Effector CD8-positive, alpha-beta T cell (primary cell): ENCODE results near the gene RAPSN.

Experiments used
- DNase-seq: peaks from one replicate; lab custom pipeline; 2025; lab: John Stamatoyannopoulos, UW

The RAPSN gene

GRCh38 chr11:47434011-47434786 is 14.7 kb downstream of the RAPSN start:
- no peak for DNase-seq

DNA sequence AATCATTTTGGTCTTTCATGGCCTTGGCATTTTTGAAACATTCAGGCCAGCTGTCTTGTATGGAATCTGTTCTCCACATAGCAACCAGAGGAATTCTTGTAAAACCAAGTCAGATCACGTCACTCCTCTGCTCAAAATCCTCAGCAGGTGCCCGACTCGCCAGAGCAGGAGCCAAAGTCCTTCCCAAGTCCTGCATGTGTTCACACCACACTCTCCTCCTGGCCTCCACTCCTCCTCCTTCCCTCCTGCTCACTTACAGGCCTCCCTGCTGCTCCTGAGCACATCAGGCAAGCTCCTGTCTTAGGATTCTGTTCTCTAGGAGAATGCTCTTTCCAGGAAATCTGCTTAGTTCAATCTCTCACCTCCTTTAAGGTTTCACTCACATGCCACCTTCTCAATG is 15.8 kb downstream of the RAPSN start:
- no peak for DNase-seq

GRCh38 chr11:47431356-47432083 is 17.4 kb downstream of the RAPSN start:
- DNase-seq: no peak

GRCh38 chr11:47430524-47430923 is 18.4 kb downstream of the RAPSN start:
- no peak for DNase-seq

- peak; percentile 99 for DNase-seq
Measured at GRCh38 chr11:47426062-47426956, 22.6 kb downstream of the RAPSN start, which contains the start of gene PSMC3. TSS of gene PSMC3 (minus strand) at chr11:47426439. CDS start at chr11:47426279, 160 bp downstream.

GRCh38 chr11:47425611-47426010 is 23.3 kb downstream of the RAPSN start:
- DNase-seq: no peak

GRCh38 chr11:47418454-47419259 is 30.3 kb downstream of the RAPSN start:
- no peak for DNase-seq

DNA sequence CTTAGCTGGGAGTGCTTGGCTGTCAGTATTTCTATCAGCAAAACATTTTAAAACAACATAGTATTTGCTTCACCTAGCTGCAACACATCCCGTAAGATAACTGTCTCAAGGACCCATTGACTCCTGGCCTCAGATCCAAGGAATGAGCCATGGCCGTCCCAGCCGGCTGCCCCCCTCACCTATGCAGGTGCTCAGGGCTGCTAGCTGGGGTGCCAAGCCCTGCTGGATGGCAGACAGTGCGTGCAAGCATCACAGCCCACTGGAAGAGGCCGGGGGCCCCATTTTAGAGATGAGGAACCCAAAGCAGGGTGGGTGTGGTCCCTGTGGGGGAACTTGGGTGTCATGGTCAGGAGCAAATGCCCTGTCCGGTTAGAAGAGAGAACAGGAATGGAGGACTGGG is 31.2 kb downstream of the RAPSN start:
- DNase-seq: no peak

GRCh38 chr11:47415949-47416472 is 32.9 kb downstream of the RAPSN start:
- DNase-seq: no peak

DNA sequence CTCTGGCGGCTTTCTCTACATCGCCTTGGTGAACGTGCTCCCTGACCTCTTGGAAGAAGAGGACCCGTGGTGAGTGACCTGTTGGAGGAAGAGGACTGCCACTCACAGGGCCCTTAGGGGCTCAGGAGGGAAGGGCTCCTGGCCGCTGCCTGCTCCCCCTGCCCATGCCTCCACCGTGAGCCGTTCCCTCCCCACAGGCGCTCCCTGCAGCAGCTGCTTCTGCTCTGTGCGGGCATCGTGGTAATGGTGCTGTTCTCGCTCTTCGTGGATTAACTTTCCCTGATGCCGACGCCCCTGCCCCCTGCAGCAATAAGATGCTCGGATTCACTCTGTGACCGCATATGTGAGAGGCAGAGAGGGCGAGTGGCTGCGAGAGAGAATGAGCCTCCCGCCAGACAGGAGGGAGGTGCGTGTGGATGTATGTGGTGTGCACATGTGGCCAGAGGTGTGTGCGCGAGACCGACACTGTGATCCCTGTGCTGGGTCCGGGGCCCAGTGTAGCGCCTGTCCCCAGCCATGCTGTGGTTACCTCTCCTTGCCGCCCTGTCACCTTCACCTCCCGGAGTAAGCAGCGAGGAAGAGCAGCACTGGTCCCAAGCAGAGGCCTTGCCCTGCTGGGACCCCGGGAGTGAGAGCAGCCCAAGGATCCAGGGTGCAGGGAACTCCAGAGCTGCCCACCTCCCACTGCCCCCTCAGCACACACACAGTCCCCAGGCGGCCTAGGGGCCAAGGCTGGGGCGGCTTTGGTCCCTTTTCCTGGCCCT is 33.7 kb downstream of the RAPSN start:
- no peak for DNase-seq

DNA sequence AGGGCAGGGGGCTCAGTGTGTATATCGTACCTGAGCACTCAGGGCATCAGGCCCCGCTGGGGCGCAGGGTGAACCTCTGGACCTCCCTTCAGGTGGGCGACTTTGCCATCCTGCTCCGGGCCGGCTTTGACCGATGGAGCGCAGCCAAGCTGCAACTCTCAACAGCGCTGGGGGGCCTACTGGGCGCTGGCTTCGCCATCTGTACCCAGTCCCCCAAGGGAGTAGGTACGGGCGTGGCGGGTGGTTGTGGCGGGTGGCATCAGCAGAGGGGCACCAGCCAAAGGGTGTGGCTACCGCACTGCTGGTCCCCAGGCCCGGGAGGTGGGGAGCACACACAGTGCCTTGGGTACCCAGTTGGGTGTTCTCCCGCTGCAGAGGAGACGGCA is 34.3 kb downstream of the RAPSN start:
- DNase-seq: no peak

- no peak for DNase-seq
Measured at GRCh38 chr11:47413908-47414684, 34.8 kb downstream of the RAPSN start.

GRCh38 chr11:47413351-47413750 is 35.6 kb downstream of the RAPSN start:
- no peak for DNase-seq

- peak; percentile 34 for DNase-seq
Measured at GRCh38 chr11:47411884-47412746, 36.8 kb downstream of the RAPSN start.

DNA sequence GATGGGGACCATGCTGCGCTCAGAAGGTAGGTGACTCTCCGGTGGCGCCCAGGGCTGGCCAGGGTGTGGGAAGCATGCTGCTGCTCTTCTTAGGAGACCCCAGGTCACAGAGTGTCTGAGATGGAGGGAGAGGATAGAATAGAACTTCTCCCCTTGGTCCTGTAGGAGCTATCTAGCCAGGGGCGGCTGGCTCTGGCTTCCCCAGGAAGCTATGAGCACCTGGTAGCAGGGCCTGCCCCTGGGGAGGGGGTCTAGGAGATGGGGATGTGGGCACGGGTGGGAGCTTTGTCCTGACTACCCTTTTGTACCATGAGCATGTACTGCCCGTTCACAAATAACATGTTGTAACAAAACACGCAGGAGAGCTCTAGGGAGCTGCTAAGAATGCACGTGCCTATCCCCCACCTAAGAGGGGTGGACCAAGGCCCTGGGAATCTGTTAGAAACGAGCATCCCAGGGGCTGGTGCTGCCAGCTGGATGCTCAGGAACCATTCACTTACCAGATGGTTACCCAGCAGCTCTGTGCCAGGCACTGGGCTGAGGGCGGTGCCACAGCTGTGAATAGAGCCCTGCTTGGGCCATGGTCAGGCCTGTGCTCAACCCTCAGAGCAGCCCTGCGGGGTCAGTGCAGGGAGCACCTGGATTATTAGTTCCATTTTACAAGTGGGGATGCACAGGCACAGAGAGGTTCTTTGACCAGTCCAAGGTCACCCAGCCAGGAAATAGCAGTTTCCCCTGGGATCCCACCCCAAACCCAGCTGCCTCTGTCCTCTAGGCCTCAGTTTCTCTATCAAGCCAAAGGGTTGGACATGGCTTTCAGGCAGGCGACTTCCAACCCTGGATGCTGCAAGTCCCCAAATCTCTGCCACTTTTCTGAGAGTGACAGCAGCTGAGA is 38.3 kb downstream of the RAPSN start:
- no peak for DNase-seq

DNA sequence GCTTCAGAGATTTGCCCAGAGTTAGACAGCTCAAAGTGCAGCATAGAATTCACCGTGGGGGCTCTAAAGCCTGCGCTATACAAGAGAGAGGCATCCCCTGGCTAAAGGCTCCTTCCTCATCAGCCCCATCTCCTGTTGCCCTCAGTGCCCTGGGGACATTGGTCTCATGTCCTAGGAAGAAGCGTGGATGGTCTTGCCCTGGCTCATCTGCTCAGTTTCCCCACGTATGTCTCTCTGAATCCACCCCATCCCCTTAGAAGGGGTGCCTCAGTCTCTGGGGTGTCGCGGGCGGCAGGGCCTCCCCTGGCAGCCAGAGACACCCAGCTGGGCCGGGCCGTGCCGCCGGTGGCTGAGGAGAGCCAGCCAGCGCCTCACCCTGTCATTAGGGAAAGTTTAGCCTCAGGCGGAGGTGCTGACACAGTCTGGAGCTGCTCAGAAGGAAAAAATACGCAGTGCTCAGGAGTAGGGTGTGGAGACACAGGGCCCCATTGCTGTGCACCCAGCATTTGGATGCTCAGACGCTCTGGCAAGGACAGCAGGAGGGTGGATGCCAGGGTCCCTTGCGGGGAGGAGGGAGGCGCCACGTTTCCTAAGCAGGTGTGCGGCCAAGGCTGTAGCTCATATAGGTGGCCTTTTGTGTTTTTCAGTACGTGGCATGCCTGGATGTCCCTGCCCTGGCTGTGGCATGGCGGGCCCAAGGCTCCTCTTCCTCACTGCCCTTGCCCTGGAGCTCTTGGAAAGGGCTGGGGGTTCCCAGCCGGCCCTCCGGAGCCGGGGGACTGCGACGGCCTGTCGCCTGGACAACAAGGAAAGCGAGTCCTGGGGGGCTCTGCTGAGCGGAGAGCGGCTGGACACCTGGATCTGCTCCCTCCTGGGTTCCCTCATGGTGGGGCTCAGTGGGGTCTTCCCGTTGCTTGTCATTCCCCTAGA is 39.2 kb downstream of the RAPSN start:
- no peak for DNase-seq
